ENCODE data around the gene C20orf96.

The C20orf96 gene

GRCh38 chr20:286508-286907, 4.0 kb downstream of the C20orf96 start:
- no peak for DNase-seq (ENCODE audit: insufficient read length, low spot score)
- FAIRE-seq: no peak
- TF ChIP-seq POLR2AphosphoS5 (IDR thresholded peaks at IDR 0.05; ENCODE audit: low read depth, low read length): no peak
- no peak for TF ChIP-seq SPI1 (IDR thresholded peaks at IDR 0.05; ENCODE audit: low read depth, low read length)
- TF ChIP-seq POLR2A (IDR thresholded peaks at IDR 0.05; ENCODE audit: low read depth, low read length): no peak
- TF ChIP-seq TAF1 (IDR thresholded peaks at IDR 0.05; ENCODE audit: low read depth, low read length): no peak
- TF ChIP-seq POU2F2 (IDR thresholded peaks at IDR 0.05; ENCODE audit: low read depth, low read length): no peak

- no peak for DNase-seq (ENCODE audit: insufficient read length, low spot score)
- TF ChIP-seq SPI1 (IDR thresholded peaks at IDR 0.05; ENCODE audit: low read depth, low read length) (no peak), POLR2A (IDR thresholded peaks at IDR 0.05; ENCODE audit: low read depth, low read length) (no peak), POLR2AphosphoS5 (IDR thresholded peaks at IDR 0.05; ENCODE audit: low read depth, low read length) (no peak), PAX5 (IDR thresholded peaks at IDR 0.05; ENCODE audit: insufficient read depth, low read length, severe bottlenecking) (no peak), POU2F2 (IDR thresholded peaks at IDR 0.05; ENCODE audit: low read depth, low read length) (no peak), TAF1 (IDR thresholded peaks at IDR 0.05; ENCODE audit: low read depth, low read length) (no peak)
- no peak for FAIRE-seq
These were observed 6.4 kb downstream of the C20orf96 start for GRCh38 chr20:284172-284571.

- TF ChIP-seq POU2F2 (IDR thresholded peaks at IDR 0.05; ENCODE audit: low read depth, low read length) (no peak), POLR2A (IDR thresholded peaks at IDR 0.05; ENCODE audit: low read depth, low read length) (no peak), PAX5 (IDR thresholded peaks at IDR 0.05; ENCODE audit: insufficient read depth, low read length, severe bottlenecking) (no peak), SPI1 (IDR thresholded peaks at IDR 0.05; ENCODE audit: low read depth, low read length) (no peak), TAF1 (IDR thresholded peaks at IDR 0.05; ENCODE audit: low read depth, low read length) (no peak), POLR2AphosphoS5 (IDR thresholded peaks at IDR 0.05; ENCODE audit: low read depth, low read length) (no peak)
- no peak for FAIRE-seq
- no peak for DNase-seq (ENCODE audit: insufficient read length, low spot score)
These were observed 11.7 kb downstream of the C20orf96 start for GRCh38 chr20:278607-279571.

- no peak for FAIRE-seq
- no peak for DNase-seq (ENCODE audit: insufficient read length, low spot score)
- TF ChIP-seq POLR2AphosphoS5 (IDR thresholded peaks at IDR 0.05; ENCODE audit: low read depth, low read length) (no peak), SPI1 (IDR thresholded peaks at IDR 0.05; ENCODE audit: low read depth, low read length) (no peak), TAF1 (IDR thresholded peaks at IDR 0.05; ENCODE audit: low read depth, low read length) (no peak), PAX5 (IDR thresholded peaks at IDR 0.05; ENCODE audit: insufficient read depth, low read length, severe bottlenecking) (no peak), POLR2A (IDR thresholded peaks at IDR 0.05; ENCODE audit: low read depth, low read length) (no peak), POU2F2 (IDR thresholded peaks at IDR 0.05; ENCODE audit: low read depth, low read length) (no peak)
These were observed 12.4 kb downstream of the C20orf96 start for GRCh38 chr20:278181-278580.

- no peak for FAIRE-seq
- TF ChIP-seq TAF1 (IDR thresholded peaks at IDR 0.05; ENCODE audit: low read depth, low read length): no peak
- TF ChIP-seq SPI1 (IDR thresholded peaks at IDR 0.05; ENCODE audit: low read depth, low read length): no peak
- no peak for TF ChIP-seq PAX5 (IDR thresholded peaks at IDR 0.05; ENCODE audit: insufficient read depth, low read length, severe bottlenecking)
- TF ChIP-seq POLR2A (IDR thresholded peaks at IDR 0.05; ENCODE audit: low read depth, low read length): no peak
- TF ChIP-seq POLR2AphosphoS5 (IDR thresholded peaks at IDR 0.05; ENCODE audit: low read depth, low read length): no peak
- TF ChIP-seq POU2F2 (IDR thresholded peaks at IDR 0.05; ENCODE audit: low read depth, low read length): no peak
- DNase-seq (ENCODE audit: insufficient read length, low spot score): no peak
These were observed 13.1 kb downstream of the C20orf96 start for GRCh38 chr20:277496-277781.

- DNase-seq (ENCODE audit: insufficient read length, low spot score) (no peak), FAIRE-seq (no peak)
- TF ChIP-seq SPI1 (IDR thresholded peaks at IDR 0.05; ENCODE audit: low read depth, low read length): no peak
These were observed 13.7 kb downstream of the C20orf96 start for GRCh38 chr20:276620-277495.

- FAIRE-seq (no peak), DNase-seq (ENCODE audit: insufficient read length, low spot score) (no peak)
- TF ChIP-seq SPI1 (IDR thresholded peaks at IDR 0.05; ENCODE audit: low read depth, low read length): no peak
- no peak for TF ChIP-seq POLR2A (IDR thresholded peaks at IDR 0.05; ENCODE audit: low read depth, low read length)
- no peak for TF ChIP-seq TAF1 (IDR thresholded peaks at IDR 0.05; ENCODE audit: low read depth, low read length)
- no peak for TF ChIP-seq POLR2AphosphoS5 (IDR thresholded peaks at IDR 0.05; ENCODE audit: low read depth, low read length)
- TF ChIP-seq POU2F2 (IDR thresholded peaks at IDR 0.05; ENCODE audit: low read depth, low read length): no peak
- no peak for TF ChIP-seq PAX5 (IDR thresholded peaks at IDR 0.05; ENCODE audit: insufficient read depth, low read length, severe bottlenecking)
These were observed 14.8 kb downstream of the C20orf96 start for GRCh38 chr20:275791-276190.

- no peak for FAIRE-seq
- no peak for TF ChIP-seq POLR2AphosphoS5 (IDR thresholded peaks at IDR 0.05; ENCODE audit: low read depth, low read length)
- TF ChIP-seq POLR2A (IDR thresholded peaks at IDR 0.05; ENCODE audit: low read depth, low read length): no peak
- no peak for TF ChIP-seq POU2F2 (IDR thresholded peaks at IDR 0.05; ENCODE audit: low read depth, low read length)
- TF ChIP-seq SPI1 (IDR thresholded peaks at IDR 0.05; ENCODE audit: low read depth, low read length): no peak
- TF ChIP-seq PAX5 (IDR thresholded peaks at IDR 0.05; ENCODE audit: insufficient read depth, low read length, severe bottlenecking): no peak
- TF ChIP-seq TAF1 (IDR thresholded peaks at IDR 0.05; ENCODE audit: low read depth, low read length): no peak
- no peak for DNase-seq (ENCODE audit: insufficient read length, low spot score)
These were observed 16.7 kb downstream of the C20orf96 start for GRCh38 chr20:273884-274283.

GRCh38 chr20:272718-273117, 17.8 kb downstream of the C20orf96 start:
- DNase-seq (ENCODE audit: insufficient read length, low spot score) (no peak), FAIRE-seq (no peak)
- TF ChIP-seq PAX5 (IDR thresholded peaks at IDR 0.05; ENCODE audit: insufficient read depth, low read length, severe bottlenecking): no peak
- no peak for TF ChIP-seq POLR2AphosphoS5 (IDR thresholded peaks at IDR 0.05; ENCODE audit: low read depth, low read length)
- no peak for TF ChIP-seq SPI1 (IDR thresholded peaks at IDR 0.05; ENCODE audit: low read depth, low read length)
- TF ChIP-seq TAF1 (IDR thresholded peaks at IDR 0.05; ENCODE audit: low read depth, low read length): no peak
- no peak for TF ChIP-seq POU2F2 (IDR thresholded peaks at IDR 0.05; ENCODE audit: low read depth, low read length)
- no peak for TF ChIP-seq POLR2A (IDR thresholded peaks at IDR 0.05; ENCODE audit: low read depth, low read length)

Measured in GM12891 (cell line).